HG03575 (cell line): ENCODE results near the gene RHD.
"Not testable (repeated sequence)": the region's sequence is repeated elsewhere in the genome, so short reads cannot be mapped to it uniquely, and the experiment has no call there.

Source experiments
- ATAC-seq: cut with Tn5 transposase; IDR thresholded peaks from one replicate; pipeline ENCODE4 v1.9.1; 2021; ENCODE audit not compliant: unreplicated experiment, insufficient number of reproducible peaks, low FRiP score; ENCODE audit errors: extremely low read depth

The RHD gene

DNA sequence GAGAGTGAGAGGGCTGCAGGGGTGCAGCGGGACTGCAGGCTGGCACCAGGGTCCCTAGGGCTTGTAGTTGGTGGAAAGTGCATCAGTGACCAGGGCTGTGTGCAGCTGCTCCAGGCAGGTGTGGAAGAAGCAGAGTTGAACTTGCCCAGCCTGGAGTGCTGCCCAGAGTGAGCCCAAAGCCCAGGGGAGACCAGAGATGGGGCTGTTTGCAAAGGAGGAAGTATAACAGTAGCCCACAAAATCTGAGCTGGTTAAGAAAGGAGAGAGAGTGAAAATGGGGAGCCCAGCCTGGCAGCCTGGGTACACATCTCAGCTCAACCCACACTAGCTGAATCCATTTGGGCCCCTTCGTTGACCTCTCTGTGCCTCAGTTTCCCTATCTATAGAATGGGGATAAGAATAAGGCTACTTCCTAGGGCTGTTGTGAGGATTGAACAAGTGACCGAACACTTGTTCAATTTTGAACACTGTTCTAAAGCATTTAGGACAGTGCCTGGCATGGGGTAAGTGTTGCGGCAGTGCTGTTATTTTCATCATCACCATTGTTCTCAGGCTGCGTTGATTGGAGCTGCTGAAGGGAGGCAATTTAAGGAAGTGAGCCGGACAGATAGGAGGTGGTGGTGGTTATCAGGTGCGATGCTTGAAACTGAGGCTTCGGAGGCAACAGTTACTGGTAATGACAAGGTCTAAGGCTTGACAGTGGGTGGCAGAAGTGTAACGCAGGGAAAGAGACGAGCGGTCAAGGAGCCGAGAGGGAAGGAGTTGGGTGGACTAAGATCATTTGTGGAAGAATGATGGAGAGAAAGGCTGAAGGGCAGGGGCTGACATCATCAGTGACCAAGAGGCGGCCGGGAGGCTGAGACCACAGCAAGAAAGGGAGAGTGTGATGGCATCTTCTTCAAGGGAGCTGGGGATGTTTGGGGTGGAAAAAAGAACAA lies 22.8 kb downstream of the RHD start:
- not testable (repeated sequence) for ATAC-seq

DNA sequence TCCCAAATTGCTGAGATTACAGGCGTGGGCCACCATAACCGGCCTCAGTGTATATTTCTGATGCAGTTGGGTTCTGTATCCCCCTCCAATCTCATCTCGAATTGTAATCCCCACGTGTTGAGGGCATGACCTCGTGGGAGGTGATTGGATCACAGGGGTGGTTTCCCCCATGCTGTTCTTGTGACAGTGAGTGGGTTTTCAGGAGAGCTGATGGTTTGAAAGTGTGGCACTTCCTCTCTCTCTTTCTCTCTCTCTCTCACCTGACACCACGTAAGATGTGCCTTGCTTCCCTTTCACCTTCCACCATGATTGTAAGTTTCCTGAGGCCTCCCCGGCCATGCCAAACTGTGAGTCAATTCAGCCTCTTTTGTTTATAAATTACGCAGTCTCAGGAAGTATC lies 24.2 kb downstream of the RHD start:
- ATAC-seq: not testable (repeated sequence)

DNA sequence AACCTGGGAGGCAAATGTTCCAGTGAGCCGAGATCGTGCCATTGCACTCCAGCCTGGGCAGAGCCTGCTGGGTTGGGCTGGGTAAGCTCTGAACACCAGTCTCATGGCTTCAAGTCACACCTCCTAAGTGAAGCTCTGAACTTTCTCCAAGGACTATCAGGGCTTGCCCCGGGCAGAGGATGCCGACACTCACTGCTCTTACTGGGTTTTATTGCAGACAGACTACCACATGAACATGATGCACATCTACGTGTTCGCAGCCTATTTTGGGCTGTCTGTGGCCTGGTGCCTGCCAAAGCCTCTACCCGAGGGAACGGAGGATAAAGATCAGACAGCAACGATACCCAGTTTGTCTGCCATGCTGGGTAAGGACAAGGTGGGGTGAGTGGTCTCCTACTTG lies 28.4 kb downstream of the RHD start:
- ATAC-seq: not testable (repeated sequence)

DNA sequence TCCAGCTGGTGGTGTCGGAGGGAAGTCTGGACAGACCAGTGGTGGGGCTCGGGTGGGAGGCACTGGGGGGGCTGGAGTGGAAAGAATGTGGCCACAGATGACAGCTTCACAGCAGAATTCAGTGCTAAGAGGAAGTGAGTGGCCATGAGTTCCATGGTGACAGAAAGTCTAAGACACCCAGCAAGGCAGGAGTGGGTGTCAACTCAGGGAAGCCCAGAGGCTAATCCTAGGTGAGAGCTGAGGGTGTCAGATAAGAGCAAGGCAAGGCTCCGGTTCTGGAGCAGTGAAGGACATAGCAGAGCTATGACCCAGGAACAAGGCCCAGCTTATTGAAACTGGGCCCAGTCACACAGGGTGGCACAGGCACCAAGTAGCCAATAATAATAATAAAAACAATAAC lies 30.0 kb downstream of the RHD start:
- not testable (repeated sequence) for ATAC-seq

DNA sequence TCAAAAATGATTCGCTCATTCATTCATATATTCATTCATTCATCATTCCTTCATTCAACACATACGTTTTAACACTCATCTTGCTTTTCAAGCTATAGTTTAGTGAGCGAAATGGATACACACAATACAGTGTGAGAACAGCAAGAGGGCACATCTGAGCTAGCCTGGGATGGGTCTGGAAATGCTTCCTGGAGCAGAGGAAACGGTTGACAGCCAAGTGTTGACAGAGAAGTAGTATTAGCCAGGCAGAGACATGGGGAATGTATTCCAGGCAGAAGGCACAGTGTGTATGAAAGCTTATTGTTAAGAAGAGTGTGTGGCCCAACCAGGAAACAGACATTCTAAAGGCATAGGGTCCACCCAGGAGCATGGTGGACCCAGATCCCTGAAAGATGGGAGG lies 32.6 kb downstream of the RHD start:
- ATAC-seq: not testable (repeated sequence)

DNA sequence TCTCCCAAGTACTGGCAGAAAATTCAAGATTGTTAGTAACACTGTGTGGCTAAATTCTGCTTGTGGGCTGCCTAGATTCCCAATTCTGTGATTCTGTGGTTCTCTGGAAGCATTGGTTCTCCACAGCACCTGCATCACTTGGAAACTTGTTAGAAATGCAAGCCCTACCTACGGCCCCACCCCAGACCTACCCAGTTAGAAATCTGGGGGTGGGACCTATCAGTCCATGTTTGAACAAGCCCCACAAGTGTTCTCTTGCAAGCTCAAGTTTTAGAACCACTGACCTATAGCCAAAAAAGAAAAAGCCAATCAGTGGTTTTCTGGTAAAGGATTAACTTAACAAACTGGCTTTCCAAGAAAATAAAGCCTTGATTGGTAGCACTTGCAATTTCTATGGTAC lies 35.9 kb downstream of the RHD start:
- not testable (repeated sequence) for ATAC-seq

DNA sequence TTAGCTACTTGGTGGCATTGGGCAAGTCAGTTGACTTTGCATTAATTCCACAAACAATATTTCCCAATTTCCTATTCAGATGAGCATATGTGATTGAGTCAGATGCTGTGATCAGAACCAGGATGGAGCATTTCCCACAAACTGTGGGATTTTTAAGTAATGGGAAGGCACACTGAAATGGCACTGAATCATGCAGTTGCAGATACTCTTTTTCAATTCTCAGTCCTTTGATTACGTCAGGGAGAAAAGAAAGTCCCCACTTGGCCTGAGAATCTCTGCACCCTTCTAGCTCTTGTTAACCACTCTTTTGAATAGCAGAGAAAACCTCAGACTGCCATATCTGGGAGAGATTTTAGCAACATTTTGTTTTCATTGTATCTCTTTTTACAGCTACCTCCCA lies 36.8 kb downstream of the RHD start:
- not testable (repeated sequence) for ATAC-seq

DNA sequence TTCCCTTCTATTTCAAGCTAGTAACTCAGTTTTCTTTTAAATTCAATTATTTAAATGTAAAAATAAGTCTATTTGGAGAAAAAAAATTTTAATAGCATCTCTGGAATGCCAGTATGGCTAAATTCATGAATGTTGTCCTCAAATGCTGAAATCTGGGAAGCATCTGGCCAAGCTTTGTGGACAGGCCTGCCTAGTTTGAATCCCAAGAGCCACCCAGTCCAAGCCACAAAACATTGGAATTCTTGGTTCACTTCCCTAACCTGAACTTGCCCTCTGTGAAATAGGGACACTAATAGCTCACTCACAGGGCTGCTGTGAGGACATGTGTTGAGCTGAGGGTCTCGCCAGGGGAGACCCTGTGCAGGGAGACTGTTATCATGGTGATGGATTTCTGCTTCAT lies 37.2 kb downstream of the RHD start:
- ATAC-seq: not testable (repeated sequence)

DNA sequence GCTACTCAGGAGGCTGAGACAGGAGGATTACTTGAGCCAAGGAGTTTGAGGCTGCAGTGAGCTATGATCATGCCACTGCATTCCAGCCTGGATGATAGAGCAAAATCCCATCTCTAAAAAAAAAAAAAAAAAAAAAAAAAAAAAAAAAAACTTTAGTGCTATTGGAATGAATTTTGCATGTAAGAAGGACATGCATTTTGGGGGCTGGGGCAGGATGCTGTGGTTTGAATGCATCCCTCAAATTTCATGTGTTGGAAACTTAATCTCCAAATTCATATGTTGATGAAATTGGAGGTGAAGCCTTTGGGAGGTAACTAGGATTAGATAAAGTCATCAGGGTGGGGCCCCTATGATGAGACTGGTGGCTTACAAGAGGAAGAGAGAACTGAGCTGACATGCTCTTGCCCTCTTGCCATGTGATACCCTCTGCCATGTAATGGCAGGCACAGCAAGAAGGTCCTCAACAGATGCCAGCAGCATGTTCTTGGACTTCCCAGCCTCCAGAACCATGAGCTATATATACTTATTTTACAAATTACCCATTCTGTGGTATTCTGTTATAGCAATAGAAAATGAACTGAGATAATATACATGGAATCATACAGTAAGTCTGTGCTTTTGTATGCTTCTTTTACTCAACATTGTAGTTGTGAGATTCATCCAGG lies 40.6 kb downstream of the RHD start:
- not testable (repeated sequence) for ATAC-seq

DNA sequence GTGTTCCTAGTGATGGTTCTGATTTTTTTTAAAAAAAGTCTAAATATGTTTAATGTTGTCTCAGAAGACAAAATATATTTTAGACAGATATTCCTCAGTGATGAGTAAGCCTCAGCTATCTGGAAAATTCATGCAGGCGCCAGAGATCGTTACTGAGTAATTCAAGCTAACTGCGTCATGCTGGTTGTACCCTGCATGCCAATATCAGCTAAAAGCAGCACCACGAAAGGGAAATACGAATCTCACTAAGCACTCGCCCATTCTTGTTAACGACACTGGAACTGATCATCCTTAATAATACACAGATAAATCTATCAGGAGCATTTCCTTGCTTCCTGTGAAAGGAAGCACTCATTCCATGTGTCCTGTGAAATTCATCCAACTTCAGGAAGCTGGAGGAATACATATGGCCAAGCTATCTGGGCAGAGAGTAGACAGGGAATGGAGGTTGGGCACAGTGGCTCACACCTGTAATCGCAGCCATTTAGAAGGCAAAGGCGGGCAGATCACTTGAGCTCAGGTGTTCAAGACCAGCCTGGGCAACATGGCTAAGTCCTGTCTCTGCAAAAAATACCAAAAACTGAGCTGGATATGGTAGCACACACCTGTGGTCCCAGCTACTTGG lies 48.1 kb downstream of the RHD start:
- ATAC-seq: not testable (repeated sequence)

DNA sequence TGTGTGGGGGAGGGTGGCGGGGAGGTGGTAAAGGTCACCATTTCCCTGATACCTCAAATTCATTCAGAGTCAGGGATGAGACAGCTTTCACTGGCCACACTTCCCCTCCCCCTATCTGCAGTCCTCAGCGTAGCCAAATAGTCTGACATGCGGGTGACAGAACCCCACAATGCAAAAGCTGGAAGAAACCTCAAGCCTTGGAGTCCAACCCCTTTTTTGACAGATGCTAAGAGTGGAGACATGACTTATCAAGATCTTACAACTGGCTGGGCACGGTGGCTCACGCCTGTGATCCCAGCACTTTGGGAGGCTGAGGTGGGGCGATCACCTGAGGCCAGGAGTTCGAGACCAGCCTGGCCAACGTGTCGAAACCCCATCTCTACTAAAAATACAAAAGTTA lies 49.8 kb downstream of the RHD start:
- not testable (repeated sequence) for ATAC-seq

DNA sequence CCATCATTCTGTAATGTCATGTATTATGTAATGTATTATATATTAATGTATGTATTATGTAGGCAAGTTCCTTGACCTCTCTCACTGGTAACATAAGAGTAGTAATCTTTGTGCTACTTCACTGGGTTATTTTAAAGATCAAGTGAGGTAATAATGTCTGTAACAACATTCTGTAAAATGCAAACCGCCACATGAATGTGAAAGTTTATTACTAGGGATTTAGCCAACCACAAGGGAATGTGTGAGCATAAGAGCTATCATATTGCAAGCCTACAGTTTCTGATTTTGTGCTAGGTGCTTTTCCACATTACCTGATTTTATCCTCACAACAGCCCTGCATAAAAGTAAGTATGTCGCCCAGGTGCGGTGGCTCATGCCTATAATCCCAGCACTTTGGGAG lies 52.1 kb downstream of the RHD start:
- not testable (repeated sequence) for ATAC-seq

DNA sequence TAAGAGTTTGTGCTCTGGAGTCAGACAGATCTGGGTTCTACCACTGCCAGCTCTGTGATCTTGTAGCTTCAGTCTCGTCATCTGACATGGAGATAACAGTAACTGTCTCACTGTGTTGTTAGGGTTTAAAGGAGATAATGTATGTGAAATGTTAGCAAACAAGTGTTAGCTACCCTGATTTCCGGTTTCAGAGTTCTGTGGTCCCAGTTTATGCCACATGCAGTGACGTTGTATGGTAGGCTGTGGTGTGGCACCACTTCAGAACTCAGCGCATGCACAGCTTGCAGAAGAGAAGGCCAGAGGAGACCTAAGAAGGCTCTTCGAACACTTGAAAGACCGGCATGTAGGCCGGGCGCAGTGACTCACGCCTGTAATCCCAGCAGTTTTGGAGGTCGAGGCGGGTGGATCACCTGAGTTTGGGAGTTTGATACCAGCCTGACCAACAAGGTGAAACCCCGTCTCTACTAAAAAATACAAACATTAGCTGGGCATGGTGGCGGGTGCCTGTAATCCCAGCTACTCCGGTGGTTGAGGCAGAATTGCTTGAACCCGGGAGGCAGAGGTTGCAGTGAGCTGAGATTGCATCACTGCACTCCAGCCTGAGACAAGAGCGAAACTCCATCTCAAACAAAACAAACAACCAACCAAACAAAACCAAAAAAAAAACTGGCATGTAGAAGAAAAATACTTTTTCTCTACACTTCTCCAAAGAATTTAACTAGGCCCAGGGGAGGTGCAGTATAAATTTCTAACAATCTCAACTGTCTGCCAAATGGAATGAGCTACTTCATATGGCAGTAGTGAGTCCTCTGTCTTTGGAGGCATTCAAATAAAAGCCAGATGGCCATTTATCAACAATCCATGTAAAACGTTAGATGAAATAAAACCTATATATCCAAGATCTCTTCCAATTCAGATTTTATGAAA lies 55.8 kb downstream of the RHD start:
- ATAC-seq: not testable (repeated sequence)

DNA sequence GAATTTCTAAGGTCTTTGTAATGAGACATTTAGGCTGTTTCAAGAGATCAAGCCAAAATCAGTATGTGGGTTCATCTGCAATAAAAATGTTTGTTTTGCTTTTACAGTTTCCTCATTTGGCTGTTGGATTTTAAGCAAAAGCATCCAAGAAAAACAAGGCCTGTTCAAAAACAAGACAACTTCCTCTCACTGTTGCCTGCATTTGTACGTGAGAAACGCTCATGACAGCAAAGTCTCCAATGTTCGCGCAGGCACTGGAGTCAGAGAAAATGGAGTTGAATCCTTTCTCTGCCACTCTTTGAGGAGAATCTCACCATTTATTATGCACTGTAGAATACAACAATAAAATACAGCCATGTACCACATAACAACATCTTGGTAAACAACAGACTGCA lies 56.5 kb downstream of the RHD start:
- ATAC-seq: not testable (repeated sequence)

DNA sequence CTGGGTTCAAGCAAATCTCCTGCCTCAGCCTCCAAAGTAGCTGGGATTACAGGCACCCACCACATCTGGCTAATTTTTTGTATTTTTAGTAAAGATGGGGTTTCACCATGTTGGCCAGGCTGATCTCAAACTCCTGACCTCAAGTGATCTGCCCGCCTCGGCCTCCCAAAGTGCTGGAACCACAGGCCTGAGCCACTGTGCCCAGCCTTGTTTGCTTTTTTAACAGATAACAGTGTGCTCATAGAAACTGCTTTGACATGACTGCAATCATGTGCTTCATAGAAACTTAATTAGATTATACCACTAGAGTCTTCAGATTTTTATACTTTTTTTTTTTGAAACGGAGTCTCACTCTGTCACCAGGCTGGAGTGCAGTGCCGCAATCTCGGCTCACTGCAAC lies 57.0 kb downstream of the RHD start:
- ATAC-seq: not testable (repeated sequence)

DNA sequence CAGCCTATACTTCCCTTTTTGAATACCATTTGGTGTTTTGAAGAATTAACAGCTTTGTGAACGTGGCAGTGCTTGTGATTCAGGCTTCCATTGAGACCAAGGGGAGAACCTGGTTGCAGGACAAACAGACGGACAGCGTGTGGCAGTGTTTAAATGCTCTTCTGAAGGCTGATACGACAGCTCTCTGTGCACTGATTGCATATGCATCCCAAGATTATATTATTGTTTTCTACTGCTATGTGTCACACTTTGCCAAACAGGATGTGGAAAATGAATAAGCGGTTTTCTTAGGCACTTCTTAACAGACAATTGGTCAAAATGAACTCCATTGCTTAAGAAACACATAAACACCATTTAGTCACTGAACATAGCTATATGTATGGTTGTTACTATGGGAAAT lies 57.6 kb downstream of the RHD start:
- not testable (repeated sequence) for ATAC-seq

DNA sequence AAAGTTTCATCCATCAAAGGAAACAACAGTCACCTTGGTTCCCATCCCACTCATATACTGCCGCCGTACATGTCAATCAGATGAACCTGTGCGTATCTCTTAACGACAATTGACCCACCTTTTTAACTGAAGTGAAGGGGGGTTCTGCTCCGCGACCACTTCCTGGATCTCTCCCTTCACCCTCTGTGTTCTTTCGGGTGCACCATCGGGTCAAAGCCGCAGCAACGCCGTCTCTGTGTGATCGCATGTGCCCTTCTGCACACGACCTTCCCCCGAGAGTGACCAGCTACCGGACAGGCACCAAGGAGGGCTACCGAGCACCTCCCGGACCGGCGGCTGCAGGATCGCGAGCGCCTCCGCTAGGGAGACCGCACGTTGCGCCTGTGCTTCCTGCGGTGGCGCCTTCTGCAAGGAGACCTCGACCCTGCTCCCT lies 64.6 kb downstream of the RHD start:
- not testable (repeated sequence) for ATAC-seq

DNA sequence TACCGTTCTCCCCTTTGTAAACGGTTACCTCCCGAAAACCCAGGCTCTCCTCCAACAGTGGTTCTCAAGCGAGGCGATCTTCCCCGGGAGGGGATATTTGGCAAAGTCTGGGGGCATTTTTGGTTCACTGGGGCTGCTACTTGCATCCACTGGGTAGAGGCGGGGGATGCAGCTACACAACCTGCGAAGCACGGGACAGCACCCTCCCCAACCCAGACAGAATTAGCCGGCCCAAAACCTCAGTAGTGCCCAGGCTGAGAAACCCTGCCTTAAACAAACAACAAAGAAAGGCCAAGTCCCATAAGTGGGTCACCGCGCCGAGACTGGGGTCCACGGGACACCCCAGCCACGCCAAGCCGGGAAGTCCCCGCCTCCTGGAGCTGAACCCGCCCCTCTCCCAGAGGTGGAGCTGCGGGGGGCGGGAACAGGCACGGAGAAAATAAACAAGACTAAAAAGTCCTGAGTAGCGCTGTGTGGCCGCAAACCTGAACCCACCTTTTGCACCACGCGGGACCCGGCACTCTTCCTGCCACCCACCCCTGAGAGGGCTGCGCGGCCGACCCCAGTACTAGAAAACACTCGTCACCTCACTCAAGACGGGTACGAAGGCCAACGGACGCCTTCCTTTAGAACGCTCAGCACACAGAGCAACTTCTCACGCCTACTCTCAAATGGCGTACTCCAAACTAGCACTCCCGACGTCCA lies 65.3 kb downstream of the RHD start:
- ATAC-seq: not testable (repeated sequence)
